Loucy (cell line): ENCODE data around the gene SLC48A1.

Source experiments
- H2AFZ ChIP-seq: fragments of 200-600 bp; sonication (generic); 2 replicates; pipeline ENCODE4 v1.6.0; 2016; ENCODE audit warnings: antibody characterized with exemption, mild to moderate bottlenecking, low read length, moderate library complexity
- H3F3A ChIP-seq: fragments of 200-600 bp; 2 replicates; pipeline ENCODE4 v1.6.0; 2016; ENCODE audit warnings: antibody characterized with exemption, low read depth, mild to moderate bottlenecking
- H3K27me3 ChIP-seq: fragments of 200-600 bp; sonication (generic); 2 replicates; pipeline ENCODE4 v1.6.1; 2014; ENCODE audit warnings: low read length, mild to moderate bottlenecking; ENCODE audit not compliant: insufficient read depth, poor library complexity, severe bottlenecking
- H3K36me3 ChIP-seq: fragments of 200-600 bp; sonication (generic); 2 replicates; pipeline ENCODE4 v1.6.1; 2016; ENCODE audit warnings: low read length; ENCODE audit not compliant: insufficient read depth
- H3K4me1 ChIP-seq: fragments of 200-600 bp; sonication (generic); 2 replicates; pipeline ENCODE4 v1.5.1; 2014; ENCODE audit warnings: low read length, mild to moderate bottlenecking; ENCODE audit not compliant: insufficient read depth, poor library complexity, severe bottlenecking
- H3K4me2 ChIP-seq: fragments of 200-600 bp; sonication (generic); 2 replicates; pipeline ENCODE4 v1.6.0; 2014; ENCODE audit warnings: antibody characterized with exemption, low read length, low read depth, mild to moderate bottlenecking; ENCODE audit not compliant: poor library complexity, severe bottlenecking
- H3K4me3 ChIP-seq: fragments of 200-600 bp; sonication (generic); 2 replicates; pipeline ENCODE4 v1.5.1; 2014; ENCODE audit warnings: low read length, mild to moderate bottlenecking, mixed read lengths; ENCODE audit not compliant: poor library complexity, severe bottlenecking
- H3K79me2 ChIP-seq: fragments of 200-600 bp; sonication (generic); 2 replicates; pipeline ENCODE4 v1.6.1; 2014; ENCODE audit warnings: low read length; ENCODE audit not compliant: insufficient read depth
- H3K9ac ChIP-seq: fragments of 200-600 bp; sonication (generic); 2 replicates; pipeline ENCODE4 v1.6.0; 2014; ENCODE audit warnings: mild to moderate bottlenecking, low read depth, low read length, moderate library complexity; ENCODE audit not compliant: poor library complexity, severe bottlenecking
- H3K9me2 ChIP-seq: fragments of 200-600 bp; sonication (generic); replicated peaks from 2 replicates; pipeline ENCODE4 v1.6.1; 2016; ENCODE audit warnings: low read depth, low read length, mixed read lengths
- H3K9me3 ChIP-seq: fragments of 200-600 bp; sonication (generic); 2 replicates; pipeline ENCODE4 v1.6.1; 2014; ENCODE audit warnings: mild to moderate bottlenecking, antibody characterized with exemption, low read length, low read depth; ENCODE audit not compliant: insufficient read depth
- H4K20me1 ChIP-seq: fragments of 200-600 bp; sonication (generic); 2 replicates; pipeline ENCODE4 v1.6.0; 2014; ENCODE audit warnings: antibody characterized with exemption, low read length, mild to moderate bottlenecking; ENCODE audit not compliant: insufficient read depth, poor library complexity, severe bottlenecking
- CTCF ChIP-seq: fragments of 200-600 bp; sonication (generic); conservative IDR thresholded peaks from 2 replicates; pipeline ENCODE4 v1.5.1; 2014; ENCODE audit warnings: mild to moderate bottlenecking, antibody characterized with exemption, low read length
- EZH2phosphoT487 ChIP-seq: fragments of 200-600 bp; IDR thresholded peaks from 2 replicates; pipeline ENCODE4 v1.6.1; 2018; ENCODE audit warnings: antibody characterized with exemption, mild to moderate bottlenecking, moderate library complexity, borderline replicate concordance

SLC48A1 gene

DNA sequence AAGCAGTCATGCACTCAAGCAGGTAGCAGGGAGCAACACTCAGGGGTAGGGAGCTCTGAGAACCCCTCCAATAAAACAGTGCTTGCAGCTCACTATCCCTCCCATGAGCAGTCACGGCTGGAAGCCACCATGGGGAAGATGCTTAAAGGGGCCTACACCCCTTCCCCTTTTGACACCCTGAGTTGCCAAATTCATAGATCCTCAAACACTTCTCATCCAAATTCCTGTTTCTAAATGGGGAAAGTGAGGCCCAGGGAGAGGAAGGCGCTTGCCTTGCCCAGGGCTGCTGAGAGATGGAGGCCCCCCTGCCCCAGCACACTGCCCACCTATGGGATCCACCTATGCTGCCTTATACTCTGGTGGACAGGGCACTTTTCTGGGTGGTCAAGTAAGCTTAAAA is 40.5 kb upstream of the SLC48A1 start:
- Histone ChIP-seq H4K20me1 (no peaks in the 10 kb centered on the region), H3K9ac (no peak overlapping the region), H2AFZ (no peak overlapping the region), H3K36me3 (no peaks in the 10 kb centered on the region), H3K4me1 (no peaks in the 10 kb centered on the region), H3K9me2 (no peaks in the 10 kb centered on the region), H3K9me3 (no peaks in the 10 kb centered on the region), H3K79me2 (no peaks in the 10 kb centered on the region), H3F3A (no peaks in the 10 kb centered on the region), H3K4me3 (no peak overlapping the region), H3K4me2 (no peak overlapping the region), H3K27me3 (no peaks in the 10 kb centered on the region)
- TF ChIP-seq EZH2phosphoT487 (no peak), CTCF (no peak)

GRCh38 chr12:47733142-47733541 is 39.9 kb upstream of the SLC48A1 start:
- no peaks in the 10 kb centered on the region for H3K79me2 ChIP-seq
- no peaks in the 10 kb centered on the region for H3K9me3 ChIP-seq
- H3K27me3 ChIP-seq = no peaks in the 10 kb centered on the region
- H4K20me1 ChIP-seq = no peaks in the 10 kb centered on the region
- no peak overlapping the region for H3K9ac ChIP-seq
- TF ChIP-seq EZH2phosphoT487 (no peak), CTCF (no peak)
- H3K4me3 ChIP-seq = no peak overlapping the region
- no peak overlapping the region for H3K4me2 ChIP-seq
- H3K9me2 ChIP-seq = no peaks in the 10 kb centered on the region
- H3K36me3 ChIP-seq = no peaks in the 10 kb centered on the region
- H3K4me1 ChIP-seq = peaks cover 2% of the 10 kb centered on the region
- no peaks in the 10 kb centered on the region for H3F3A ChIP-seq
- H2AFZ ChIP-seq = no peak overlapping the region

- Histone ChIP-seq H3K4me3 (no peak overlapping the region), H3K27me3 (no peaks in the 10 kb centered on the region), H3K36me3 (no peaks in the 10 kb centered on the region), H3K9me3 (no peaks in the 10 kb centered on the region), H3K9ac (no peak overlapping the region), H2AFZ (no peak overlapping the region), H3K9me2 (no peaks in the 10 kb centered on the region), H4K20me1 (no peaks in the 10 kb centered on the region), H3K4me2 (no peak overlapping the region), H3K4me1 (peaks cover 20% of the 10 kb centered on the region), H3F3A (no peaks in the 10 kb centered on the region), H3K79me2 (no peaks in the 10 kb centered on the region)
- TF ChIP-seq EZH2phosphoT487 = no peak
These were observed 38.1 kb upstream of the SLC48A1 start for GRCh38 chr12:47734725-47735480.

- peaks cover 3% of the 10 kb centered on the region; the same call in 1 of the 2 replicates for H3K79me2 ChIP-seq
- H3K4me3 ChIP-seq = no peak overlapping the region
- H3K4me2 ChIP-seq = no peak overlapping the region
- H3K27me3 ChIP-seq = no peaks in the 10 kb centered on the region
- H3F3A ChIP-seq = no peaks in the 10 kb centered on the region
- H3K9me3 ChIP-seq = no peaks in the 10 kb centered on the region
- TF ChIP-seq CTCF = no peak
- TF ChIP-seq EZH2phosphoT487 = no peak
- no peak overlapping the region for H2AFZ ChIP-seq
- no peak overlapping the region for H3K9ac ChIP-seq
- H4K20me1 ChIP-seq = no peaks in the 10 kb centered on the region
- H3K36me3 ChIP-seq = no peaks in the 10 kb centered on the region
- peaks cover 27% of the 10 kb centered on the region for H3K4me1 ChIP-seq
- no peaks in the 10 kb centered on the region for H3K9me2 ChIP-seq
These were observed 37.4 kb upstream of the SLC48A1 start for GRCh38 chr12:47735649-47736048.
